ENCODE results near the gene OSBPL9.

DNA sequence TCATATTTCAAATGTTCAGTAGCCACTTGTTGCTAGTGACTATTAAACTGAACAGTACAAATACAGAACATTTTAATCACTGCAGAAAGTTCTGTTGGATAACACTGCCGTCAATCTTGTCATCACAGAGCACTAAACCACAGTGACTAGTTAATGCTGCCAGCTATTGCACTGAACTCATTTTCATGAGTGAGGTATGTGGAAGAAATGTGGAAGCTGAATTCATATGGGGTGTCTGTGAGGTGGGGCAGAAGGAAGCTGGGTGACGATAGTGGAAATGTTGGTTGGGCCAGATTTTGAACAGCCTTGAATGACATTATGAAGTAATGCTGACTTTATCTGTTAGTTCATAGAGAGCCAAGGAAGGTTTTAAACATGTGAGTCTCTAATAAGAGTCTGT is 49.6 kb downstream of the OSBPL9 start:
- TF ChIP-seq POLR2A (IDR thresholded peaks at IDR 0.05; ENCODE audit: low read depth, low read length) (no peak), POLR2AphosphoS5 (IDR thresholded peaks at IDR 0.05; ENCODE audit: low read depth, low read length) (no peak), TAF1 (IDR thresholded peaks at IDR 0.05; ENCODE audit: low read depth, low read length) (no peak), POU2F2 (IDR thresholded peaks at IDR 0.05; ENCODE audit: low read depth, low read length) (no peak), SPI1 (IDR thresholded peaks at IDR 0.05; ENCODE audit: low read depth, low read length) (no peak)
